K562 (cell line): ENCODE data around the gene TMEM270. TPM values are rescaled to one million over a fixed set of nuclear protein-coding genes. Genes with fewer than 3 reads are reported as not detected.

ENCODE experiments used
- ATAC-seq: fragments of 200-7000 bp; cut with Tn5 transposase; 3 replicates; pipeline ENCODE4 v1.9.1; 2020; ENCODE audit warnings: moderate library complexity
- BruUV-seq: library from RNA; stranded (reverse); fragments of 400-500 nt; replicated peaks from 2 replicates; lab custom pipeline; 2021; lab: Mats Ljungman, UMichigan
- CTCF ChIA-PET: fragments of 300-600 bp; formaldehyde crosslinking; extraction: SDS; loops from one replicate; lab custom pipeline; 2021; ENCODE audit warnings: low intra/inter-chr PET ratio; lab: Yijun Ruan, JAX
- POLR2A ChIA-PET: fragments of 300-600, 350-650 bp; sonication (Branson Sonifier 250); formaldehyde crosslinking; extraction: SDS; loops from one replicate; lab custom pipeline; 2021; ENCODE audit warnings: antibody characterized with exemption, inconsistent platforms; lab: Yijun Ruan, JAX
- DNase-seq, 4 experiments: peaks; one replicate each; pipeline versions ENCODE4 v3.0.0 to v3.0.0-alpha.2; 2011 to 2018; ENCODE audit warnings: low spot score in 3 of 4, mixed read lengths in 3 of 4; ENCODE audit errors: extremely low read depth in 1 of 4
- FAIRE-seq: peaks from 2 replicates; lab custom pipeline; 2011; peaks lifted over from hg19 to GRCh38; lab: Jason Lieb, UNC
- H2AFZ ChIP-seq: 2 replicates; pipeline ENCODE4 v1.6.0; 2011; ENCODE audit warnings: low read depth, low read length, control low read depth, inconsistent platforms
- H3K27ac ChIP-seq: fragments of 200-600 bp; 3 replicates; pipeline ENCODE4 v1.8.0; 2011; ENCODE audit warnings: low read depth, mild to moderate bottlenecking, control low read depth, inconsistent platforms, low read length, moderate library complexity, mixed read lengths; ENCODE audit errors: extremely low read depth
- H3K27me3 ChIP-seq, 2 experiments: fragments of 300-600 bp in 1 of 2; 2 replicates in 1 of 2; 3 replicates in 1 of 2; pipeline versions ENCODE4 v1.6.0 to v1.8.0; 2011; ENCODE audit warnings: inconsistent platforms in 2 of 2, low read length in 2 of 2, mild to moderate bottlenecking in 1 of 2, mixed read lengths in 1 of 2, moderate library complexity in 1 of 2; ENCODE audit not compliant: control insufficient read depth in 2 of 2, insufficient read depth in 2 of 2
- H3K36me3 ChIP-seq: fragments of 300-600 bp; 3 replicates; pipeline ENCODE4 v1.8.0; 2011; ENCODE audit warnings: mild to moderate bottlenecking, low read length, inconsistent platforms; ENCODE audit not compliant: control insufficient read depth, insufficient read depth
- H3K4me1 ChIP-seq, 2 experiments: fragments of 200-600 bp in 1 of 2; replicated peaks in 1 of 2; 2 replicates in 1 of 2; 3 replicates in 1 of 2; pipeline versions ENCODE4 v1.5.1 to v1.8.0; 2011; ENCODE audit warnings: inconsistent platforms in 2 of 2, low read length in 2 of 2, mild to moderate bottlenecking in 1 of 2, mixed read lengths in 1 of 2, moderate library complexity in 1 of 2; ENCODE audit not compliant: control insufficient read depth in 2 of 2, insufficient read depth in 2 of 2
- H3K4me2 ChIP-seq: 2 replicates; pipeline ENCODE4 v1.6.1; 2011; ENCODE audit warnings: low read length, control low read depth, inconsistent platforms, mixed read lengths; ENCODE audit not compliant: insufficient read depth
- H3K4me3 ChIP-seq: fragments of 200-600 bp; sonication (generic), shearing (Covaris generic); 2 replicates; pipeline ENCODE4 v1.5.1; 2016; ENCODE audit warnings: control low read depth, inconsistent platforms
- H3K79me2 ChIP-seq: fragments of 200-600 bp; 3 replicates; pipeline ENCODE4 v1.8.0; 2011; ENCODE audit warnings: low read length, inconsistent platforms; ENCODE audit not compliant: control insufficient read depth, insufficient read depth
- H3K9ac ChIP-seq, 2 experiments: 2 replicates each; pipeline versions ENCODE4 v1.6.0 to v1.6.1; 2011; ENCODE audit warnings: low read depth in 2 of 2, low read length in 2 of 2, control low read depth in 1 of 2, inconsistent platforms in 1 of 2, mild to moderate bottlenecking in 1 of 2, mixed read lengths in 1 of 2; ENCODE audit not compliant: insufficient read depth in 1 of 2
- H3K9me1 ChIP-seq: one replicate; pipeline ENCODE4 v1.6.0; 2011; ENCODE audit warnings: inconsistent platforms, mild to moderate bottlenecking, low read length, moderate library complexity; ENCODE audit not compliant: control insufficient read depth, insufficient read depth
- H3K9me3 ChIP-seq: replicated peaks from 2 replicates; pipeline ENCODE4 v1.5.1; 2011; ENCODE audit warnings: low read depth, low read length, inconsistent platforms; ENCODE audit not compliant: control insufficient read depth, insufficient read depth
- H4K20me1 ChIP-seq: replicated peaks from 2 replicates; pipeline ENCODE4 v1.6.1; 2011; ENCODE audit warnings: low read length, inconsistent platforms, mixed read lengths; ENCODE audit not compliant: control insufficient read depth, insufficient read depth
- KDM5B ChIP-seq: fragments of 200-600 bp; sonication (generic); IDR thresholded peaks from 2 replicates; pipeline ENCODE4 v1.6.1; 2012; ENCODE audit warnings: low read depth, mild to moderate bottlenecking, moderate library complexity, low read length, control low read depth, inconsistent platforms; ENCODE audit not compliant: insufficient replicate concordance
- POLR3G ChIP-seq: IDR thresholded peaks from 2 replicates; pipeline ENCODE4 v1.6.1; 2011; ENCODE audit not compliant: insufficient read length, insufficient replicate concordance; ENCODE audit errors: extremely low read depth
- PYGO2 ChIP-seq: fragments of 450-650 bp; IDR thresholded peaks from 2 replicates; pipeline ENCODE4 v1.6.1; 2016; ENCODE audit warnings: mild to moderate bottlenecking, missing genetic modification characterization, moderate library complexity, missing compliant biosample characterization
- ZNF263 ChIP-seq: sonication (generic); formaldehyde crosslinking; IDR thresholded peaks from 2 replicates; pipeline ENCODE4 v1.8.0; 2022; ENCODE audit warnings: mild to moderate bottlenecking, missing genetic modification reagents, borderline replicate concordance
- WGBS: fragments of 100-300 bp; shearing (Covaris generic); methylation state at CpG from one replicate; pipeline ENCODE4 v1.1.6; 2016; ENCODE audit warnings: low coverage, mixed read lengths; ENCODE audit not compliant: insufficient coverage; ENCODE audit errors: missing lambda C conversion rate; 5-methylcytosine and 5-hydroxymethylcytosine counted together
- in situ Hi-C: fragments of 300-500 bp; cut with MboI; formaldehyde crosslinking; loops from 4 replicates; pipeline ENCODE4 v1.15.0; 2018; ENCODE audit warnings: inconsistent platforms, mixed read lengths
- intact Hi-C: fragments of 100-400 bp; cut with micrococcal nuclease; formaldehyde crosslinking; loops from 2 replicates; pipeline ENCODE4 v1.14.2; 2022
- polyA plus RNA-seq, 8 experiments: library from polyadenylated mRNA; depleted of rRNA in 4 of 8; stranded (reverse) in 5 of 8; unstranded in 3 of 8; fragments of >200 nt; fragmentation: Nextera tagmentation in 2 of 8; fragmentation: Illumina TruSeq in 1 of 8; extraction: Ambion mirVana in 2 of 8; extraction: Trizol in 1 of 8; gene quantifications; 2 replicates each; pipeline versions ENCODE4 v1.2.1 to v1.2.3, GENCODE V29; 2011 to 2014; ENCODE audit warnings: inconsistent platforms in 1 of 8, missing spikeins in 1 of 8
- total RNA-seq, 7 experiments: library from RNA; depleted of rRNA in 6 of 7; stranded (reverse); fragments of >200 nt in 6 of 7; fragmentation: Illumina TruSeq in 2 of 7; extraction: Trizol in 2 of 7; gene quantifications; 2 replicates each; pipeline versions ENCODE4 v1.2.1 to v1.2.3, GENCODE V29; 2011 to 2021; ENCODE audit warnings: low replicate concordance in 1 of 7

The TMEM270 gene
- total and polyA plus RNA-seq, 9 of the 15 experiments (the other 6 are each of a cell fraction or from before 2014, with no cell fraction given): not detected

DNA sequence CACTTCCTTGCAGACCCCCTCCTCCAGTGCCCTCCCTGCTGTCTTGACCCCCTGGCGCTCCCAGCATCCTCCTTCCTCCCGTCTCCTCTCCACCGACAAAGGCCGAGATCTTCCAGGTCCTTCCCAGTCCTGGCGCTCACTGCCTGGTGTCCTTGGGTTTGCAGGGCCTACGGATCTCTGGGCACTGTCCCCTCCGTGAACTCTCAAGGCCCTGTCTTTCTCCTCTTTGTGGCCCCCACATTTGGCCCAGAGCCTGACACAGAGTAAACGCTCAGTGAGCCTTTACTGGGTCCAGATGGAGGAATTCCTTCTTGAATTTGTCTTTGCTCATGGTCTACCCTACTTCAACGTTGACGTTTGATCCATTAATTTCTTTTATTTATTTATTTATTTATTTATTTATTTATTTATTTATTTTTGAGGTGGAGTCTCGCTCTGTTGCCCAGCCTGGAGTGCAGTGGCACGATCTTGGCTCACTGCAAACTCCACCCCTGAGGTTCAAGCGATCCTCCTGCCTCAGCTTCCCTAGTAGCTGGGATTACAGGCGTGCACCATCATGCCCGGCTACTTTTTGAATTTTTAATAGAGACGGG is 29.7 kb downstream of the TMEM270 start:
- H3K27ac ChIP-seq: no peak overlapping the region
- intact Hi-C loops: no loop called here
- no peak for TF ChIP-seq POLR3G
- no peak for TF ChIP-seq ZNF263
- TF ChIP-seq PYGO2: no peak
- peak; percentile 23 for TF ChIP-seq KDM5B
- TF ChIP-seq, all 486 proteins: peak for 1
- ChIA-PET POLR2A (interaction anchor here (0.7 kb wide), 1 partner anchor 65 kb away, joined by 3 read pairs; no protein-coding TSS in a partner anchor), CTCF (no interaction called here)
- peaks cover 19% of the 10 kb centered on the region; the same call in 1 of the 2 replicates for H4K20me1 ChIP-seq
- in situ Hi-C loops: no loop called here
- ATAC-seq: no peak
- H3K27me3 ChIP-seq: peaks cover 0 to 50% of the 10 kb centered on the region in 2 experiments; a peak in 3 of 5 replicates
- no peak overlapping the region for H3K9ac ChIP-seq
- H3K4me3 ChIP-seq: no peak overlapping the region
- H3K4me1 ChIP-seq: peaks cover 18 to 46% of the 10 kb centered on the region in 2 experiments
- no TSS peak for BruUV-seq
- no peaks in the 10 kb centered on the region for H3K9me3 ChIP-seq
- no peaks in the 10 kb centered on the region for H3K79me2 ChIP-seq
- H3K4me2 ChIP-seq: no peak overlapping the region
- 41% methylated on average over 16 of the region's 16 CpGs for WGBS
- no peak for DNase-seq
- H2AFZ ChIP-seq: no peak overlapping the region
- no peaks in the 10 kb centered on the region for H3K9me1 ChIP-seq
- no peaks in the 10 kb centered on the region for H3K36me3 ChIP-seq
- FAIRE-seq: no peak
